H9 (cell line): ENCODE measurements around the gene RUNX2. TPM values are rescaled to one million over a fixed set of nuclear protein-coding genes. Genes with fewer than 3 reads are reported as not detected.

Source experiments
- DNase-seq: peaks from one replicate; pipeline ENCODE4 v3.0.0-alpha.2; 2017
- H2AFZ ChIP-seq: one replicate; pipeline ENCODE4 v1.6.1; 2013; ENCODE audit warnings: mild to moderate bottlenecking, low read length, control low read depth, moderate library complexity
- H2AK5ac ChIP-seq: 2 replicates; pipeline ENCODE4 v1.6.1; 2013; ENCODE audit warnings: low read length, control low read depth, mixed read lengths; ENCODE audit not compliant: insufficient read length
- H2BK120ac ChIP-seq: one replicate; pipeline ENCODE4 v1.6.1; 2013; ENCODE audit warnings: low read depth, mild to moderate bottlenecking, low read length, control low read depth, inconsistent platforms; ENCODE audit not compliant: poor library complexity, severe bottlenecking
- H2BK12ac ChIP-seq: 2 replicates; pipeline ENCODE4 v1.6.1; 2013; ENCODE audit warnings: low read length, control low read depth, mixed read lengths, low read depth; ENCODE audit not compliant: insufficient read length
- H2BK15ac ChIP-seq: 2 replicates; pipeline ENCODE4 v1.6.1; 2013; ENCODE audit warnings: low read depth, low read length, control low read depth
- H2BK20ac ChIP-seq: one replicate; pipeline ENCODE4 v1.6.1; 2013; ENCODE audit warnings: low read depth, mild to moderate bottlenecking, low read length, control low read depth, inconsistent platforms; ENCODE audit not compliant: poor library complexity, severe bottlenecking
- H2BK5ac ChIP-seq: 2 replicates; pipeline ENCODE4 v1.6.1; 2013; ENCODE audit warnings: low read length, control low read depth, mixed read lengths; ENCODE audit not compliant: insufficient read length
- H3K14ac ChIP-seq: 2 replicates; pipeline ENCODE4 v1.6.1; 2013; ENCODE audit warnings: low read length, control low read depth; ENCODE audit not compliant: insufficient read depth
- H3K18ac ChIP-seq: 2 replicates; pipeline ENCODE4 v1.6.1; 2013; ENCODE audit warnings: low read depth, mild to moderate bottlenecking, mixed read lengths, low read length, control low read depth; ENCODE audit not compliant: insufficient read length
- H3K23ac ChIP-seq: 2 replicates; pipeline ENCODE4 v1.6.1; 2013; ENCODE audit warnings: low read length, control low read depth, mixed read lengths, low read depth; ENCODE audit not compliant: insufficient read length
- H3K23me2 ChIP-seq: 2 replicates; pipeline ENCODE4 v1.6.1; 2013; ENCODE audit warnings: low read depth, mild to moderate bottlenecking, mixed read lengths, low read length, control low read depth; ENCODE audit not compliant: insufficient read length, poor library complexity, severe bottlenecking
- H3K27ac ChIP-seq: 2 replicates; pipeline ENCODE4 v1.5.1; 2013; ENCODE audit warnings: low read length, control low read depth, mixed read lengths, low read depth; ENCODE audit not compliant: insufficient read length
- H3K27me3 ChIP-seq: 2 replicates; pipeline ENCODE4 v1.6.1; 2013; ENCODE audit warnings: low read length, control low read depth, inconsistent platforms; ENCODE audit not compliant: insufficient read depth
- H3K4ac ChIP-seq: 2 replicates; pipeline ENCODE4 v1.6.1; 2013; ENCODE audit warnings: low read depth, mild to moderate bottlenecking, control low read depth, inconsistent platforms, low read length, moderate library complexity
- H3K4me1 ChIP-seq: 2 replicates; pipeline ENCODE4 v1.6.1; 2013; ENCODE audit warnings: low read length, control low read depth, inconsistent platforms; ENCODE audit not compliant: insufficient read depth
- H3K4me2 ChIP-seq: 2 replicates; pipeline ENCODE4 v1.6.1; 2013; ENCODE audit warnings: low read length, control low read depth, mixed read lengths; ENCODE audit not compliant: insufficient read length, insufficient read depth
- H3K56ac ChIP-seq: 2 replicates; pipeline ENCODE4 v1.6.1; 2013; ENCODE audit warnings: low read depth, mild to moderate bottlenecking, mixed read lengths, low read length, control low read depth; ENCODE audit not compliant: insufficient read length
- H3K79me1 ChIP-seq: 2 replicates; pipeline ENCODE4 v1.6.1; 2013; ENCODE audit warnings: low read depth, mild to moderate bottlenecking, moderate library complexity, low read length, control low read depth, inconsistent platforms; ENCODE audit not compliant: insufficient read depth, poor library complexity, severe bottlenecking
- H3K79me2 ChIP-seq: 2 replicates; pipeline ENCODE4 v1.6.1; 2013; ENCODE audit warnings: low read length, control low read depth, inconsistent platforms; ENCODE audit not compliant: insufficient read depth
- H3K9ac ChIP-seq: 2 replicates; pipeline ENCODE4 v1.6.1; 2013; ENCODE audit warnings: low read length, control low read depth, mixed read lengths; ENCODE audit not compliant: insufficient read length; ENCODE audit errors: extremely low read depth
- H3K9me3 ChIP-seq: one replicate; pipeline ENCODE4 v1.6.1; 2013; ENCODE audit warnings: low read depth, low read length, inconsistent platforms; ENCODE audit not compliant: control insufficient read depth
- H3T11ph ChIP-seq: one replicate; pipeline ENCODE4 v1.6.1; 2013; ENCODE audit warnings: mild to moderate bottlenecking, low read length, control low read depth, inconsistent platforms
- H4K20me1 ChIP-seq: one replicate; pipeline ENCODE4 v1.6.1; 2013; ENCODE audit not compliant: control insufficient read depth, insufficient read length, insufficient read depth
- H4K5ac ChIP-seq: 2 replicates; pipeline ENCODE4 v1.6.1; 2013; ENCODE audit warnings: low read depth, mild to moderate bottlenecking, mixed read lengths, low read length, control low read depth; ENCODE audit not compliant: insufficient read length
- H4K8ac ChIP-seq: replicated peaks from 2 replicates; pipeline ENCODE4 v1.6.1; 2013; ENCODE audit warnings: low read length, control low read depth, mixed read lengths, low read depth; ENCODE audit not compliant: insufficient read length
- H4K91ac ChIP-seq: 2 replicates; pipeline ENCODE4 v1.6.1; 2013; ENCODE audit warnings: low read depth, mild to moderate bottlenecking, moderate library complexity, mixed read lengths, low read length, control low read depth; ENCODE audit not compliant: insufficient read length
- H3K27ac Mint-ChIP-seq, 3 experiments: 2 replicates in 2 of 3; 3 replicates in 1 of 3; pipeline ENCODE4 v1.8.0; 2020 to 2021; ENCODE audit warnings: mixed read lengths in 3 of 3, mild to moderate bottlenecking in 1 of 3, moderate library complexity in 1 of 3
- H3K27me3 Mint-ChIP-seq: 2 replicates; pipeline ENCODE4 v1.8.0; 2021; ENCODE audit warnings: low read depth, mild to moderate bottlenecking, moderate library complexity, mixed read lengths
- H3K36me3 Mint-ChIP-seq, 3 experiments: 2 replicates in 2 of 3; 3 replicates in 1 of 3; pipeline ENCODE4 v1.8.0; 2020 to 2021; ENCODE audit warnings: low read depth in 3 of 3, mixed read lengths in 3 of 3; ENCODE audit not compliant: insufficient read depth in 1 of 3
- H3K4me1 Mint-ChIP-seq, 2 experiments: 2 replicates each; pipeline ENCODE4 v1.8.0; 2020; ENCODE audit warnings: mixed read lengths in 2 of 2
- H3K4me3 Mint-ChIP-seq, 2 experiments: 2 replicates in 1 of 2; 3 replicates in 1 of 2; pipeline ENCODE4 v1.8.0; 2020 to 2021; ENCODE audit warnings: mild to moderate bottlenecking in 2 of 2, mixed read lengths in 2 of 2, moderate library complexity in 1 of 2
- H3K9me3 Mint-ChIP-seq, 2 experiments: 2 replicates in 1 of 2; 3 replicates in 1 of 2; pipeline ENCODE4 v1.8.0; 2020; ENCODE audit warnings: mild to moderate bottlenecking in 2 of 2, mixed read lengths in 2 of 2, moderate library complexity in 1 of 2
- CTCF ChIP-seq: fragments of 200-600 bp; sonication (generic); conservative IDR thresholded peaks from 3 replicates; pipeline ENCODE4 v1.8.0; 2021; ENCODE audit warnings: antibody characterized with exemption, mild to moderate bottlenecking
- WGBS: extraction: QIAGEN DNeasy Blood & Tissue Kit; methylation state at CpG from one replicate; pipeline ENCODE4 v1.1.7; 2013; ENCODE audit warnings: missing lambda C conversion rate, low lambda C conversion rate, mixed read lengths; ENCODE audit not compliant: insufficient read length; ENCODE audit errors: extremely low coverage; 5-methylcytosine and 5-hydroxymethylcytosine counted together
- total RNA-seq: library from RNA; stranded (reverse); gene quantifications from 2 replicates; pipeline ENCODE4 v1.2.1, GENCODE V29; 2021

The RUNX2 gene
- total RNA-seq, 1 experiment from 2014 or later: 0.15 TPM

- Histone ChIP-seq H3K18ac (no peak overlapping the region), H4K20me1 (no peaks in the 10 kb centered on the region), H3K14ac (no peak overlapping the region), H3K4ac (no peak overlapping the region), H3K23ac (no peak overlapping the region), H3T11ph (no peak overlapping the region), H3K23me2 (no peaks in the 10 kb centered on the region), H4K5ac (no peak overlapping the region), H4K91ac (no peak overlapping the region), H3K9me3 (no peaks in the 10 kb centered on the region), H3K4me1 (no peaks in the 10 kb centered on the region; the same call in 1 of the 2 replicates), H3K27ac (no peak overlapping the region), H2AK5ac (no peak overlapping the region), H3K4me2 (no peak overlapping the region), H2BK5ac (no peak overlapping the region), H3K56ac (no peak overlapping the region), H3K79me2 (no peaks in the 10 kb centered on the region), H2AFZ (no peak overlapping the region), H2BK120ac (no peak overlapping the region), H2BK20ac (no peak overlapping the region), H3K27me3 (no peaks in the 10 kb centered on the region), H2BK15ac (no peak overlapping the region), H2BK12ac (no peak overlapping the region), H4K8ac (no peak overlapping the region), H3K9ac (no peak overlapping the region), H3K79me1 (no peaks in the 10 kb centered on the region)
- Mint-ChIP-seq H3K4me3 (no peak overlapping the region), H3K27me3 (no peaks in the 10 kb centered on the region; the same call in 1 of the 2 replicates), H3K27ac (no peak overlapping the region), H3K4me1 (peaks cover 18 to 19% of the 10 kb centered on the region in 2 experiments), H3K36me3 (no peaks in the 10 kb centered on the region; a peak in 1 of 7 replicates), H3K9me3 (no peaks in the 10 kb centered on the region)
- no peak for DNase-seq
- TF ChIP-seq CTCF: no peak
- no CpG with 5 or more reads among the region's 5 CpGs for WGBS
These were observed 267.1 kb downstream of the RUNX2 start for GRCh38 chr6:45595010-45595851.
